Measurements from ENCODE around the gene APMAP.

GRCh38 chr20:25011831-25012241 lies 19.3 kb upstream of the APMAP start:
- no peak for TF ChIP-seq CTCF (IDR thresholded peaks at IDR 0.05)
- no peak for TF ChIP-seq POLR2A (IDR thresholded peaks at IDR 0.05)

Measured in testis (tissue), 2 donors.